HG03342 (cell line): Measurements from ENCODE around the gene RAB4B.
A peak's percentile ranks its signal among the peaks of the same experiment; 100 is the strongest.
"Not testable (repeated sequence)": the region's sequence is repeated elsewhere in the genome, so short reads cannot be mapped to it uniquely, and the experiment has no call there.

ENCODE experiments used
- ATAC-seq: cut with Tn5 transposase; IDR thresholded peaks from one replicate; pipeline ENCODE4 v1.9.1; 2021; ENCODE audit warnings: mild to moderate bottlenecking, moderate library complexity; ENCODE audit not compliant: unreplicated experiment

Gene RAB4B, protein sequence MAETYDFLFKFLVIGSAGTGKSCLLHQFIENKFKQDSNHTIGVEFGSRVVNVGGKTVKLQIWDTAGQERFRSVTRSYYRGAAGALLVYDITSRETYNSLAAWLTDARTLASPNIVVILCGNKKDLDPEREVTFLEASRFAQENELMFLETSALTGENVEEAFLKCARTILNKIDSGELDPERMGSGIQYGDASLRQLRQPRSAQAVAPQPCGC

DNA sequence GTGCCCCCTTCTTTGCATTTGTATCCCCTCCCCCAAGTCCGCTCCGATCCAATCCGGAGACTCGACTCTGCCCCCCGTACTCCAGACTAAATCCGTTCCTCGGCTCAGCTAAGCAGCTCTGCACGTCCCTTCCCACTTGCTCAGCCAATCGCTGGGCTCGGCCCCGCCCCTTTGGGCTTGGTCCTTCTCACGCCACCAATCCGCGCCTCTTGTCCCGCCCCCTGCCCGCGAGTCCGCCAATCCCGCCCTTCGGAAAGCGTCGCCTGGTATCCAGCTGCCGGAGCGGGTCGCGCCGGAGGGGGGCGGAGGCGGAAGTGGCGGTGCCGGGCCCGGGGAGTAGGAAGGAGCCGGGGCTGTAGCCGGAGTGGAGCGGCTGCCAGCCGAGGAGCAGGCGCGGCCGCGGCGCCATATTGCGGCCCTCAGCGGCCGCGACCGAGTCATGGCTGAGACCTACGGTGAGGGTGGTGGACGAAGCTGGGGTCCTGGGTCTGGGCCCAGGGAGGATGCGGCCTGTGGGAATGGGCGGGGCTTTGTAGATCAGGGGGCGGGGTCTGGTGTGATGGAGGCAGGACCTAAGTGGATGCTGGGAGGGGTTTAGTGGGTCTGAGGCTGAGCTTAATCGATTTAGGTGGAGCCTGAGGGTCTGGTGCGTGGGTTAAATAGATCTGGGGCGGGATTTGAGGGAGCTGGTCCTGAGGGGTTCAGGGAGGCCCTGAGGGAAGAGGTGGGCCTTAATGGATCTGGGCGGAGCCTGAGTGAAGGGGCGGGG is at the start of gene RAB4B:
RAB4B (plus strand) TSS at position 311 of the 769 bp plus-strand sequence; CDS start at position 440, 129 bp downstream.
- peak; percentile 55 for ATAC-seq

DNA sequence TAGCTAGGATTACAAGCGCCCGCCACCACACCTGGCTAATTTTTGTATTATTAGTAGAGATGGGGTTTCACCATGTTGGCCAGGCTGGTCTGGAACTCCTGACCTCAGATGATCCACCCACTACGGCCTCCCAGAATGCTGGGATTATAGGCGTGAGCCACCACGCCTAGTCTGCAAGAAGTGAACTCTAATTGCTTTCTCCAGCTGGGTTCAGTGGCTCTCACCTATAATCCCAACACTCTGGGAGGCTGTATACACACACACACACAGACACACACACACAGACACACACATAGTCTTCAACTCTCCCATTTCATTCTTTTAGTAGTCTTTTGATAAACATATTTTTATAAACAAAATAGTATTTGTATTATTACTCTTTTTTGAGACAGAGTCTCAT is 48.0 kb upstream of the RAB4B start:
- not testable (repeated sequence) for ATAC-seq

DNA sequence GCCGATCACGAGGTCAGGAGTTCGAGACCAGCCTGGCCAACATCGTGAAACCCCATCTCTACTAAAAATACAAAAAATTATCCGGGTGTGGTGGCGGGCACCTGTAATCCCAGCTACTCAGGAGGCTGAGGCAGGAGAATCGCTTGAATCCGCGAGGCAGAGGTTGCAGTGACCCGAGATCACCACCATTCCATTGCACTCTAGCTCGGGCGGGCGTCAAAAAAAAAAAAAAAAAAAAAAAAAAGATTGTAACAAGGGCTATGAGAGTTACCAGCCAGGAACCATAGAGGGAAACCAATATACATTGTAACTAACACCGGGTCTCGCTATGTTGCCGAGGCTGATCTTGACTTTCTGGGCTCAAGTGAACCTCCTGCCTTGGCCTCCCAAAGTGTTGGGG is 45.7 kb upstream of the RAB4B start:
- ATAC-seq = not testable (repeated sequence)

DNA sequence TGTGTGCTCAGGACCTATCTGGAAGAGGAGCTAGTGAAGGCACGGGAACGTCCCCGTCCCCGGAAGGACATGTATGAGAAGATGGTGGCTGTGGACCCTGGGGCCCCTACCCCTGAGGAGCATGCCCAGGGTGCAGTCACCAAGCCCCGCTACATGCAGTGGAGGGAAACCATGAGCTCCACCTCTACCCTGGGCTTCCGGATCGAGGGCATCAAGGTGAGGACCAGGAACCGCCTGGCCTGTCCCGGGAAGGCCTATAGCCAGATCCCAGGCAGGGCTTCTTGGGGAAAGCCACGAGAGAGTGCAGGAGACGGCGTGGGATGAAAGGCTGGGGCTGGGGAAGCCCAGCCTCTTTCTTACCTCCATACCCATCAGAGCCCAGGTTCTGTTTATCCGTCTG is 44.9 kb upstream of the RAB4B start:
- ATAC-seq = no peak

DNA sequence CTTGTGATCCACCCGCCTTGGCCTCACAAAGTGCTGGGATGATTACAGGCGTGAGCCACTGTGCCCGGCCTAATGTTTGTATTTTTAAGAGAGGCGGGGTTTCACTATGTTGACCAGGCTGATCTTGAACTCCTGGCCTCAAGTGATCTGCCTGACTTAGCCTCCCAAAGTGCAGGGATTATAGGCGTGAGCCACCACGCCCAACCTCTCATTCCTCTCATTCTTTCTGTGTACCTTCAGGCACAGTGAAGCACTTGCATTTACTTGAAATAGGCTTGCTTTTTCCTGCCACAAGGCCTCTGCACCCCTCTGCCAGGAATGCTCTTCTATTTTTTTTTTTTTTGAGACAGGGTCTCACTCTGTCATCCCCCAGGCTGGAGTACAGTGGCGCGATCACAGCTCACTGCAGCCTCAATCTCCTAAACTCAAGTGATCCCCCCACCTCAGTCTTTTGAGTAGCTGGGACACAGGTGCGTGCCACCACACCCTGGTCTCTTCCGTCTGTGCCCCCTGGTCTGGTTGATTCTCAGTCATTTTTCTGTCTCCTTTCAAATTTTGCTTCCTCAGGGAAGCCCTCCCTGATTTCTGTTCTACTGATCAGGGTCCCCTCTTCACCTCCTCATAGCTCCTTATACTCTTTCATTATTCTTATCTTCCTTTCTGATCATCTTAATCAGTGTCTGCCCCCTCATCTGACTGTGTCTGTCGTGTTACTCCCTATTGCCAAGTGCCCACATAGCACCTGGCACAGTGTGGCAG is 42.9 kb upstream of the RAB4B start:
- ATAC-seq = no peak

DNA sequence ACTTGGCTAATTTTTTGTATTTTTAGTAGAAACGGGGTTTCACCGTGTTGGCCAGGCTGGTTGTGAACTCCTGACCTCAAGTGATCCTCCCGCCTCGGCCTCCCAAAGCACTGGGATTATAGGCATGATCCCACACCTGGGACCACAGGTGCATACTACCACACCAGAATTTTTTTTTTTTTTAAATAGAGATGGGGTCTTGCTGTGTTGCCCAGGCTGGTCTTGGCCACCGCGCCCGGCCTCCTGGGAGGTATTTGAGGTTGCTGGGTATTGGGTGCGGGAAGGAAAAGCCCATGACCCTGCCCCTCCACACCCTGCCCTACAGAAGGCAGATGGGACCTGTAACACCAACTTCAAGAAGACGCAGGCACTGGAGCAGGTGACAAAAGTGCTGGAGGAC is 41.4 kb upstream of the RAB4B start:
- no peak for ATAC-seq

DNA sequence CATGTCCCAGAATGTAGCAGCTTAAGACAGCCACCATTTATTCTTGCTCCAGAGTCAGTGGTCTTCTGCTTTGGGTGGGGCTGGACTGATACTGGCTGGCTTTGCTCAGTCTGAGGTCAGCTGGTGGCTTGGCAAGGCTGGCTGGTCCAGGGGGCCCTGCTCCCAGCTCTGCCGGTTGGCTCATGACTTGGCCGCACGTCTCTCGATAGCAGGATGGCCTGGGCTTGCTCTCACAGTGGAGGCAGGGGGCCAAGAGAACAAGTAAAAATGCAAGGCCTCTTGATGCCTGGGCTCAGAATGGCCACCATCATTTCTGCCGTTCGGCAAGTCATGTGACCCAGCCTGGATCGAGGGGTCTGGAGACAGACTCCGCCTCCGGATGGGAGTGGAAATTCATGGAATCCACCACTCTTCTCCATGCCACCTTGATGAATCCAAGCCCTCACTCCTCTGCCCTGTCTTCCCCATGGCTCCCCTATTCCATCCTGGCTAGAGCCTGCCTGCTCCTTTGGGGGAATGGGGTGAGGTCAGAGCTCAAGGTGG is 40.9 kb upstream of the RAB4B start:
- no peak for ATAC-seq

DNA sequence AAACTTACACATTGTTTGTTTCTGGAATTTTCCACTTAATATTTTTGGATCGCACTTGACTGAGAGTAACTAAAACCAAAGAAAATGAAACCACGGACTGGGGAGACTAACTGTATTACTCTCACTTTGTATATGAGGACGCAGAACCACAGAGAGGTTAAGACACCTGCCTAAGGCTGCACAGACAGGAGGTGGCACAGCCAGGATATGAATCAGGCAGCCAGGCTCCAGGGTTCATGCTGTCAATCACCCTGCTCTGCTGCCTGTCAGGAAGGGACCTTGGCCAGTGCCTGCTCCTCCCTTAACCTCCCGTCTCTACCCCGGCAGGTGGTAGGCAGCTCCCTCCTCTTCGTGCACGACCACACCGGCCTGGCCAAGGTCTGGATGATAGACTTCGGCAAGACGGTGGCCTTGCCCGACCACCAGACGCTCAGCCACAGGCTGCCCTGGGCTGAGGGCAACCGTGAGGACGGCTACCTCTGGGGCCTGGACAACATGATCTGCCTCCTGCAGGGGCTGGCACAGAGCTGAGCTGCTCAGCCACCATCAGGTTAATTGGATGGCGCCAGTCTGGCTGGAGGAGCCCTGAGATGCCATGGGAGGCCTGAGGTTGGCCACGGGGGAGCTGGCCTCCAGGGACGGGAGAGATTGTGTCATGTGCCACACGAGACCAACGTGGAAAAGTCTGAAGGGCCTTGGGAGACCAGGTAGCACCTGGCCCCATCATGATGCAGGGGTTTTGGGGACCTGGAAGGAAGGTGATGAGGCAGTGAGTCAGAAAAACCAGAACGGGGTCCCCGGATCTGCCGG is 38.8 kb upstream of the RAB4B start:
- ATAC-seq = no peak

DNA sequence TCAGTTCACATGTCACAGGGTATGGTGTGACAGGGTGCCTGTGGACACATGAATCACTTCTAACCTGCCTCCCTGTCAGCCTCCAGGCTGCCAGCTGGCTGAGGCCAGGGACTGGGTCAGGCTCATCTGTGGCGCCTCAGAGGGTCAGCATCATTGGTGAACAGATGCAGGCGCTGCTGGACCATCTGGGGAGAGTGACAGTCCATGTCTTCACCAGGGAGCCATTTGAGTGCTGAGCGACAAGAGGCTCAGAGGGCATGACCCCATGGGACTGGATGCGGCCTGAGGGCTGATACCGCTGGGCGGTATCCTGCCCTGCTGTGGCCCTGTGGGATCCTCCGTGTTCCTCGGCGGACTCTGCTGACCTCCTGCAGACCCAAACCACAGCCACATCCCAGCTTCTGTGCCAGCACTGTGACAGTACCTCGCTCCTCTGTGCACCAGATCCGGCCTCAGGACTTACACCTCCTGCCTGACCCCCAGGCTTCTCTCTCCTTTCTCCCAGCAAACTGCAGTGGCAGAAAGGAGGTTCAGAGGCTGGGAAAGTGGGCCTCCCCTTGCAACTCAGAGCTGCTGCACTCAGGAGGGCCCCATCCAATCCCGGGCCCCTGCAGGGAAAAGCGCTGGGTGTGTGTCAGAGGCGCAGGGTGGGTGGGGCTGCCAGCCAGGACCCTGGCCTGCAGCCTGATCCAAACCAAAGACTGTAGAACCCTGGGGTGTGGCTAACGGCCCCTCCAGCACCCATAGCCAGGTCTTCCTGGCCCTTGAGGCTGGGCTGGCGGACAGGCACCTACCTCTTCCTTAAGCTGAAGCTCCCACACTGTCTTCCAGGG is 38.0 kb upstream of the RAB4B start:
- no peak for ATAC-seq

DNA sequence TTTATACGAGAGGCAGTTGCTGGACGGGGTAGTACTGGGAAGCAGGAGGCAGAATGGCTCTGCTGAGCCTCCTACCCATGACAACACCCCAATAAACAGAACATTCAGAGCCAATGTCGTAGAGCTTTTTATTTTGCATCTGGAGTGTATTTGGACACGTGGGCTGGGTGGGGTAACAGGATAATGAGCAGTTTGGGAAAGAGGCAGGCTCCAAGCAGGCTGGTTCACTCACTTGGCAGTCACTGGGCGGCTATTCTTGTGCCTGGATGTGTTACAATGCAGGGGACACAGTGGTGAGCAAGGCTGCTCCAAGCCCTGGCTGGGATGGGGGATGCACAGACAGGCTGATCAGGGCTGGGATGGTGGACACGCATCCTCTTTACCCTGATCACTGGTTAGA is 37.3 kb upstream of the RAB4B start:
- ATAC-seq = no peak

DNA sequence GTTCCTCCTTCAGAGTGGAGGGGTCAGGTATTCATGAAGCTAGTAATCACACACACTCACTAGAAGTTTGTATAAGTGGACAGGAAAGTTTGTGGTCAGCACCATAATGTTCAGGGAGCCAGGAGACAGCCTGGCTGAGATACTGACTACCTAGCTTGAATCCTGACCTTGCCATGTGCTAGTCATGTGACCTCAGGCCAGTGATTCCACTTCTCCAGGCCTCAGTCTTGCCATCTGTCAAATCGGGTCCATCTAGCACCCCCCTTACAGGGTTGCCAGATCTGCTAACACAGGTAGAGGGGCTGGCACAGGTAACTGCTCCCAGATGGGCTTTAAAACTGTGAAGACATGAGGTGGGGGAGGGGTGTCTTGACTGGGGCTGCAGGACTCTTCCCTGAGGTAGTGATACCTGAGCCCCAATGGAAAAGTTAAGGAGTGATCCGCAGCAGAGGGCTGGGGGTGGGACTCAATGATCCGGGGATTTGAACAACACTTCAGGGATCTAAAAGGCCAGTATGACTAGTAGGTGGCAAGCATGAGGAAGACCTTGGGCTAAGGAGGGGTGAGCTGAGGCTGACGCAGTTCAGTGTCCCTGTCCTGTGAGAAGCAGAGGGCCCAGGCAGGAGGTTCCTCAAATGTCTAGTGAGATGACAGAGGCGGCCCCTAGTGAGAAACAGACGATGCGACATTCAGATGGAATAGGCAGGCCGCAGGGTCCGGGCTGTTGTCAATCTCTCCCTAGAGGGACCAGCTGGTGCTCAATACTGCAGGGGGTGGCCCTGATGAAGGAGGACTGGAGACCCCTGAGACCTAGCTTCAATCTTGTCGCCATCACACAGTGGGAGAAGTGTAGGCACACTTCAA is 36.3 kb upstream of the RAB4B start:
- no peak for ATAC-seq

DNA sequence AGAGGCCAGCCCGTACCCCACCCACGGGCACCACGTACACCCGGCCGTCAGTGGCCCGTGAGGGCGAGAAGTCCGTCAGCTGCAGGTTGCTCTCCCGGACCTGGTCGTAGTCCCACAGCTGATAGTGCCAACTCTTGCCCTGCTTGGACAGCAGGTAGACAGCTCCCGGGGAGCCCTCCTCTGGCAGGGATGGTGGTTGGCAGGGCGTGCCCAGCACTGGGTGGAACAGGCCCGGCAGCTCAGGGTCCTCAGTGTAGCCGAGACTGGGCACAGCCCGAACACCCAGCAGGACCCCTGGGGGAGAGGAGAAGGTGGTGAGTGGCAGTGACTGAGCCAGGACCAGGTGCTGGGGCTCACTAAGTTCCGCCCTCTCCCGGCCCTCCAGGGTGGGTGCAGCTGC is 35.6 kb upstream of the RAB4B start:
- no peak for ATAC-seq

DNA sequence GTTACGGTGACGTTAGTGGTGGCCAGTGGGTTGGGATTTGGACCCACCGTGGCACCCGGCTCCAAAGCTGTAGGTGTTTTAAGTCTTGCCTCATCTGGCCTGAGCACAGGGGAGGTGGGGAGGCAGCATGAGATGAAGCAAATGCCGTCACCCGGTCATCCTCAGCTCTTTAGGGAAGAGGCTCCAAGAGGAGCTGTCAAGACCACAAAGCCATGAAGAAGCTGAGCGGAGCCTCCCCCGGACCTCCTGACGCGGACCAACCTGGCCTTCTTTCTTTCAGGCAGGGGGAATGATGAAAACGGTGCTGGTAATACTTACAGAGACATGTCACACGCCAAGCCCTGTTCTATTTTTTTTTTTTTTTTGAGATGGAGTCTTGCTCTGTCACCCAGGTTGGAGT is 35.2 kb upstream of the RAB4B start:
- ATAC-seq = no peak

DNA sequence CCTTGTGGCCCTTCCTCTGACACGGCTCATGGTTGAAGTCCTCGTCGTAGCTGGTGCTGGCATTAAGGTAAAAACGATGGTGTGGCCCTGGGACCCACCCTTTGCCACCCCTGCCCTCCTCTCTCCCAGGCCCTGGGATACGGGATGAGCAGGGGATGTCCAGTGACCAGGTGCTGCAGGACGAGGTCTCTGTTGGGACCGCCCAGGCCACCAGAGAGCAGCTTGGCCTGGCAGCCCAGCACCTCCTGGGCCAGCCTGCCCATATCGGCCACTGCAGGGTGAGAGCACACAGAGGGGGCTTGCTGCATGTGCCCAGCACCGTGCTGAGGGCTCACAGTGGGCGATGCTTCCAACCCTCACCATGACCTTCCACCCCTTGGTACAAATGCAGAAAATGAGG is 34.1 kb upstream of the RAB4B start:
- no peak for ATAC-seq

DNA sequence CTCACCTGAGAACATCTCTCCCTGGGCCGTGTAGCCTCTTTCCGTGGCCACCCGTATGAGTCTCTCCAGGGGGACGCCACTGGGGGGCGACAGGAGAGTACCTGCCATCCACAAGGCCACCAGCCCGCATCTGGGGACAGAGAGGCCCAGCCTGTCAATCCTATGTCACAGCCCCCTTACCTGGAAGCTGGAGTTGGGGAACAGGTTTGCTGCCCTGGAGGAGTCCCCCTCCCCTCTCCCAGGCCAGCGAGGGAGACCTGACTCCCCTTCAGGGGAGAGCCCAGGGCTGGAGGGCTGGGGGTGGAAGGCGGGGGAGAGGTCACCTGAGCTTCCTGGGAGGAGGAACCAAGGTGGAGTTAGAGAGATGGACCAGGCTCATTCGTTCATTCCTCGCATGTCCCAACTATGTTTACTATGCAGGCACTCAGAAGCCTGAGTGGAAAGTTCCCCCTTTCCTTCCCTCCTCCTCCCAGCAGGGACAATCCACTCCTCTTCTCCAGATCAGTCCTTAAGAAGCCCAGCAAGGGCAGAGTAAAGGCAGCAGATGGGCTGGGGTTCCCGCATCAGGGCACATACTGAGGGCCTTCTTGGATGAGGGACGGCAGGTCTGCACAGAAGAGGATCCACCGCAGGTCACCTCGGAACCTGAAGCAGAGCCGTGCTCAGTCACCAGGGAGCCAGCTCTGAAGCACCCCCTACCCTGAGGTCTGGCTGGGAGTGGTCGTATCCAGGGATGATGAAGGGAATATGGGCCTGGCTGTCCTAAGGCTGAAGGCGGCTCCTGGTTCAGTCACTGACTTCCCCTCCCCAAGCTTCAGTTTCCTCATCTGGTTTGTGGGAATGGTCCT is 33.3 kb upstream of the RAB4B start:
- ATAC-seq = no peak

DNA sequence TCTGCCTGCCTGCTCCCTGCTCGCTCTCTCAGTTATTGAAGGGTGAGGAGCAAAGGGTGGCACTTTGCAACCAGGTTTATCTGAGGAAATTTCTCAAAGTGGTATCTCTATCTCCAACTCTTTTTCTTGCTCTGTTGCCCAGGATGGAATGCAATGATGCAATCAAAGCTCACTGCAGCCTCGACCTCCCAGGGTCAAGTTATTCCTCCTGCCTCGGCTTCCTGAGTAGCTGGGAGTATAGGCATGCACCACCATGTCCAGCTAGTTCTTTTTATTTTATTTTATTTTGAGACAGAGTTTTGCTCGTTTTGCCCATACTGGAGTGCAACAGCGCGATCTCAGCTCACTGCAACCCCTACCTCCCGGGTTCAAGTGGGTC is 32.7 kb upstream of the RAB4B start:
- ATAC-seq = no peak

DNA sequence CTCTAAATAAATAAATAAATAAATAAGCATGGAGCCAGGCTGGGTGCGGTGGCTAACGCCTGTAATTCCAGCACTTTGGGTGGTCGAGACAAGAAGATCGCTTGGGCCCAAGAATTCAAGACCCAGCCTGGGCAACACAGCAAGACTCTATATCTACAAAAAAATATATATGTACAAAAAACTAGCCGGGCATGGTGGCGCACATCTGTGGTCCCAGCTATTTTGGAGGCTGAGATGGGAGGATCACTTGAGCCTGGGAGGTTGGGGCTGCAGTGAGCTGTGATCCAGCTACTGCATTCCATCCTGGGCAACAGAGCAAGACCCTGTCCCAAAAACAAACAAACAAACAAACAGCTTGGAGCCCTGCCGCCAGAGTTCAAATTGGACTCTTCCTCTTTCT is 30.5 kb upstream of the RAB4B start:
- ATAC-seq = no peak
